A375 (cell line): ENCODE measurements around the gene LILRA5. TPM values are rescaled to one million over a fixed set of nuclear protein-coding genes. Genes with fewer than 3 reads are reported as not detected.

Experiments
- small RNA-seq: library from RNA; depleted of rRNA; stranded (forward); fragments of <200 nt; gene quantifications from one replicate; pipeline ENCODE3, GENCODE V24; 2014
- total RNA-seq: library from RNA; depleted of rRNA; stranded (reverse); fragments of >200 nt; shearing (Covaris generic); gene quantifications from 2 replicates; pipeline ENCODE4 v1.2.3, GENCODE V29; 2014; rRNA removed

Gene LILRA5
- not detected in 2 replicates for total RNA-seq

DNA sequence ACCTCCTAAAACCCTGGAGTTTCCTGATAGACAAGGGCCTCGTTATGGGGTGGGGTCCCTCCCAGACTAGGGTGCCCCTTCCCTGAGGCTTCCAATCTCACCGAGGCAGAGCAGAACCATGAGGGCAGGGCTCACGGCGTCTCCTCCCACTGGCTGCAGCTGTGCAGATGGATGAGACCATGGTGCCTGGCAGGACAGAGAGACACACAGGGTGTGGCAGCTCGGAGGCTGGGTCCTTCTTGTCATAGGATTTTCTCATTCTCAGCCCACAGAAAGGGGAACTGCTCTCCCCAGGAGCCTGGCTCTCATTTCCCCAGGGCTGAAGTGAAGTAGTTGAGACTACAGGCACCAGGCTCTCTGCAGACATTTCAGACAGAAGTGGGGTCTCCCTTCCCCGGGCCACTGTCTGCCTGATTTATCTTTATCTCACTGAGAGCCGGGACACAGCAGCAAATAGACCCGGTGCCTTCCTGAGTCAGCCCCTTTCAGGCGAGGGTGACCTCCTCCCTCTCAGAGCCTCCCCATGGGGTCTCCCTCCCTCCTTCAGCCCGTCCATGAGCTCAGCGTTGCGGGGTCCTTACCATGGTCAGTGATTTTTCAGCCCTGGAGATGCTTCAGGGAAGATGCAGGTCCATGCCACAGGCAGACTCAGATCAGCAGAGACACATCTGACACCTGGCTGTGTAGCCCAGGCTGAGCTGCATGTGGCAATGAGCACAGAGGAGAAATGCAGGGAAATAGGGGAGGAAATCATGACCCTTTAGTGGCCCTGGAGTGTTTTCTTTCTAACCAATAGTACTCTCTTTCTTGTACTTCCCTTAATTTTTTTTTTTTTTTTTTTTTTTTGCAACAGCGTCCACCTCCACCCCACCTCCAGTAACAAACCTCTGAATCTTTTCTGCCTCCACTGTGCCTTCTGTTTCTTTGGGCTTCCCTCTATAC lies at the start of gene LILRA5:
TSS of gene LILRA5 (minus strand) at position 731 of the 942 bp plus-strand sequence. CDS start at position 584, 147 bp downstream.

GRCh38 chr19:54281007-54281728 lies 31.8 kb downstream of the LILRA5 start, which contains the start of gene LILRB2:
Gene LILRB2 (minus strand): TSS chr19:54281110. CDS start chr19:54280496, 614 bp downstream.

GRCh38 chr19:54257116-54257480 lies 55.9 kb downstream of the LILRA5 start, which contains the start of gene LILRB5:
Gene LILRB5 (minus strand): TSS chr19:54257273. CDS start chr19:54257193, 80 bp downstream.

Small RNA genes within 50 kb of the gene (small RNA-seq; reads per million reads assigned to genes)
- gene AC245884.12 = not detected
- gene MIR4752 = not detected
- not detected for gene RNU6-1307P

Other genes with a start within 250 kb of the LILRA5 start
- gene VSTM1, start 249.3 kb downstream of the LILRA5 start, total RNA-seq = 0.45 and 1.0 TPM in 2 replicates
- gene TARM1, start 231.8 kb downstream of the LILRA5 start, total RNA-seq = 0.45 TPM in 1 of 2 replicates, not detected in the other
- 8.3 and 11.7 TPM in 2 replicates for gene OSCAR, start 212.4 kb downstream of the LILRA5 start, total RNA-seq
- 42.5 and 44.1 TPM in 2 replicates for gene NDUFA3, start 210.3 kb downstream of the LILRA5 start, total RNA-seq
- 61.6 and 74.8 TPM in 2 replicates for gene TFPT, start 197.5 kb downstream of the LILRA5 start, total RNA-seq
- gene PRPF31, start 197.4 kb downstream of the LILRA5 start, total RNA-seq = 79.6 and 95.4 TPM in 2 replicates
- gene CNOT3, start 175.4 kb downstream of the LILRA5 start, total RNA-seq = 26.0 and 31.0 TPM in 2 replicates
- gene LENG1, start 153.4 kb downstream of the LILRA5 start, total RNA-seq = 20.4 and 23.2 TPM in 2 replicates
- 0.24 and 1.2 TPM in 2 replicates for gene TMC4, start 140.0 kb downstream of the LILRA5 start, total RNA-seq
- 49.6 and 86.6 TPM in 2 replicates for gene MBOAT7, start 123.6 kb downstream of the LILRA5 start, total RNA-seq
- 61.6 and 79.7 TPM in 2 replicates for gene TSEN34, start 121.9 kb downstream of the LILRA5 start, total RNA-seq
- 5,386 and 5,547 TPM in 2 replicates for gene RPS9, start 112.3 kb downstream of the LILRA5 start, total RNA-seq
- not detected in 2 replicates for gene LILRB3, start 90.2 kb downstream of the LILRA5 start, total RNA-seq
- gene LILRA6, start 70.4 kb downstream of the LILRA5 start, total RNA-seq = not detected in 2 replicates
- gene LILRB5, start 55.9 kb downstream of the LILRA5 start, total RNA-seq = not detected in 2 replicates
- not detected in 2 replicates for gene LILRB2, start 32.1 kb downstream of the LILRA5 start, total RNA-seq
- not detected in 2 replicates for gene LILRA4, start 26.0 kb upstream of the LILRA5 start, total RNA-seq
- gene LAIR1, start 51.8 kb upstream of the LILRA5 start, total RNA-seq = 0.32 TPM in 1 of 2 replicates, not detected in the other
- gene TTYH1, start 102.3 kb upstream of the LILRA5 start, total RNA-seq = 0.27 and 2.3 TPM in 2 replicates
- 45.7 and 64.1 TPM in 2 replicates for gene LENG8, start 136.0 kb upstream of the LILRA5 start, total RNA-seq
- gene LENG9, start 150.6 kb upstream of the LILRA5 start, total RNA-seq = 12.7 and 13.7 TPM in 2 replicates
- gene CDC42EP5, start 160.1 kb upstream of the LILRA5 start, total RNA-seq = 6.3 and 6.6 TPM in 2 replicates
- gene LAIR2, start 189.7 kb upstream of the LILRA5 start, total RNA-seq = not detected in 2 replicates